Common myeloid progenitor, CD34-positive (primary cell): ENCODE data around the gene STPG1.

ENCODE experiments used
- CTCF ChIA-PET: fragments of 350-600 bp; sonication (Branson Sonifier 250); formaldehyde crosslinking; loops from one replicate; lab custom pipeline; 2021; ENCODE audit warnings: antibody characterized with exemption; lab: Charles Lee
- POLR2A ChIA-PET: fragments of 350-600 bp; sonication (Branson Sonifier 250); formaldehyde crosslinking; loops from one replicate; lab custom pipeline; 2021; ENCODE audit warnings: antibody characterized with exemption; lab: Charles Lee
- DNase-seq, 3 donors: peaks; one replicate each; pipeline versions ENCODE4 v3.0.0 to v3.0.0-alpha.2; 2013
- H3K27ac ChIP-seq, 2 experiments: 1 replicate in 1 of 2; 2 replicates in 1 of 2; pipeline ENCODE4 v1.7.0; 2013; ENCODE audit warnings: inconsistent platforms in 2 of 2, low read length in 2 of 2, mild to moderate bottlenecking in 2 of 2, low read depth in 1 of 2, moderate library complexity in 1 of 2; ENCODE audit not compliant: severe bottlenecking in 2 of 2, insufficient read depth in 1 of 2, poor library complexity in 1 of 2
- H3K27me3 ChIP-seq, 5 experiments: replicated peaks in 2 of 5; 1 replicate in 3 of 5; 2 replicates in 2 of 5; pipeline versions ENCODE4 v1.6.1 to v1.7.0; 2013; ENCODE audit warnings: low read length in 4 of 5, mild to moderate bottlenecking in 2 of 5, moderate library complexity in 2 of 5, inconsistent platforms in 1 of 5; ENCODE audit not compliant: insufficient read depth in 5 of 5, control insufficient read depth in 4 of 5
- H3K36me3 ChIP-seq, 4 experiments: 1 replicate in 2 of 4; 2 replicates in 2 of 4; pipeline versions ENCODE4 v1.6.1 to v1.7.0; 2013; ENCODE audit warnings: low read length in 3 of 4, control low read depth in 1 of 4, mild to moderate bottlenecking in 1 of 4; ENCODE audit not compliant: control insufficient read depth in 4 of 4, insufficient read depth in 4 of 4
- H3K4me1 ChIP-seq, 4 experiments: 1 replicate in 3 of 4; 2 replicates in 1 of 4; pipeline versions ENCODE4 v1.6.1 to v1.7.1; 2013; ENCODE audit warnings: low read length in 3 of 4, mild to moderate bottlenecking in 3 of 4, control low read depth in 1 of 4, inconsistent platforms in 1 of 4, moderate library complexity in 1 of 4; ENCODE audit not compliant: control insufficient read depth in 4 of 4, insufficient read depth in 4 of 4; ENCODE audit errors: control extremely low read depth in 1 of 4
- H3K4me3 ChIP-seq, 7 experiments: 1 replicate in 4 of 7; 2 replicates in 3 of 7; pipeline versions ENCODE4 v1.5.1 to v1.7.0; 2013; ENCODE audit warnings: mild to moderate bottlenecking in 7 of 7, low read length in 6 of 7, moderate library complexity in 6 of 7, inconsistent platforms in 2 of 7, low read depth in 2 of 7, control low read depth in 1 of 7; ENCODE audit not compliant: insufficient read depth in 4 of 7, control insufficient read depth in 1 of 7; ENCODE audit errors: extremely low read depth in 1 of 7
- H3K9me3 ChIP-seq, 5 experiments: 1 replicate in 4 of 5; 2 replicates in 1 of 5; pipeline versions ENCODE4 v1.6.1 to v1.7.1; 2013; ENCODE audit warnings: low read length in 4 of 5, mild to moderate bottlenecking in 2 of 5, inconsistent platforms in 1 of 5, low read depth in 1 of 5, moderate library complexity in 1 of 5; ENCODE audit not compliant: control insufficient read depth in 4 of 5, insufficient read depth in 2 of 5; ENCODE audit errors: control extremely low read depth in 1 of 5
- WGBS: methylation state at CpG from one replicate; pipeline ENCODE4 v1.1.5; 2013; ENCODE audit not compliant: insufficient coverage; 5-methylcytosine and 5-hydroxymethylcytosine counted together

Gene STPG1

DNA sequence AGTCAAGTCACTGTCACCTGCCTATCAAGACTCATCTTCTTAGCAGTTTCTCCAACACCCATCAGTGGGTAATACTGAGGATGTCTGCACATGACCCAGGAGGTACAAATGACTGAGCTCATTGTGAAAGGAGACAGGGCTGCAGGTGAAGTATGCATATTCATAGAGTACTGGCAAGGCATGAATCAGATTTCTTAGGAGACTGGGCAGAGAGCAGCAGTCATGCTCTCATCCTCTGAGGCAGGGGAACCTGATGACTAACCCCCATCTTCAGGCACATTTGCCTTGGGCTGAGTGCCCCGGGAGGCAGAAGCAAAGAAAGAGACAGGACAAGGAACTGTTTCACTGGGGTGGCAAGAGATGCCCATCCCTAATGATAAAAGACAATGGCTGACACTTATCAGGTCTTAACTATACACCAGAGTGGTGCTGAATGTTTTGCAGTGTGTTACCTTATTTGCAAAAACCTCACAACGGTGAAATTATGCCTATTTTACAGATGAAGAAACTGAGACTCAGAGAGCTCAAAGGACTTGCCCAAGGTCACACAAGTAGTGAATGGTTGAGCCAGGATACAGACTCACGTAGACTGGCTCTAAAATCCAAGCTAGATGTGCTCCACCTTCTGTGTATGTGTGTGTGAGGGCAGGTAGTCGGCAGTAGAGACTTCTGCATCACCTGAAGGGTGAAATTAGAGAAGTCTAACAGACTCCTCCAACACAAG, 103.7 kb downstream of the STPG1 start:
- H3K4me1 ChIP-seq: no peaks in the 10 kb centered on the region
- POLR2A ChIA-PET: no interaction called here
- no peaks in the 10 kb centered on the region for H3K9me3 ChIP-seq
- 100% methylated on average over 3 of the region's 4 CpGs for WGBS
- CTCF ChIA-PET: interaction anchor here (0.8 to 1.6 kb wide), 4 partner anchors 11 to 111 kb away, joined by 3 to 7 read pairs (median 4); no protein-coding TSS in a partner anchor
- H3K27me3 ChIP-seq: peaks cover 0 to 10% (median 0%) of the 10 kb centered on the region in 5 experiments
- no peaks in the 10 kb centered on the region for H3K36me3 ChIP-seq
- H3K4me3 ChIP-seq: no peak overlapping the region
- DNase-seq: no peak
- no peak overlapping the region for H3K27ac ChIP-seq

DNA sequence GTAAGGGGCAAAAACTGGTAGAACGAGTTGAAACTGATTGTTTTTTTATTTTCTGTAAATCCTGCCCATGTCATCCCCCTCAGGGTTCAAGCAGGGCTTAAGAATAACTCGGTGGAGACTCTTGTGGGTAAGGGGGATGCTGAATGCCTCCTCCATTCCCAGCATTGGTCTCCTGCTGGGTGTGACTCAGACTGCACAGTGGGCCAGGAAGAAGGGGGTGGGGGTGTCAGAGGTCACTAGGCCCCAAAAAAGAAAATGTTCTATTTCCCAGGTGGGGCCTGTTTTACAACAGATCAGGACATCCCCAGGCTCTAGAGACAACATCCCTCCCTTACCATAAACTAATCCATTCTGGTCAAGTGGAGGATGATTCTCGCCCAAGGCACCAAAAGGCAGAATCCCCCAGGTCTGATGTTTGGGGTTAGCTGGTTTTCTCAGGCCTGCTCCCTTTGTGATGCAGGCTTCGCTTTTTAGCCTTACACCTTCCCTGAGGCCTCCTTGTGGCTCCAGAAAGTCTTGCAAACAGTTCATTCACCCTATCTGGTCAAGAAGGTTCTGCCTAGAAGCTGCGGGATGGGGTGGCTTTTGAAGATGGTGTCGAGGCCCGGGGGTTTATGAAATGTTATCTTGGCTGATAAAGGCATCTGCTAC, 105.1 kb downstream of the STPG1 start:
- POLR2A ChIA-PET: no interaction called here
- Histone ChIP-seq H3K27me3 (peaks cover 0 to 8% (median 3%) of the 10 kb centered on the region in 5 experiments), H3K27ac (no peak overlapping the region), H3K4me1 (no peaks in the 10 kb centered on the region), H3K36me3 (no peaks in the 10 kb centered on the region), H3K4me3 (no peak overlapping the region), H3K9me3 (no peaks in the 10 kb centered on the region)
- CTCF ChIA-PET: interaction anchor here (1.1 to 1.6 kb wide), 2 partner anchors 14 to 83 kb away, joined by 3 to 4 read pairs; no protein-coding TSS in a partner anchor
- WGBS: 100% methylated on average over 2 of the region's 7 CpGs
- no peak for DNase-seq
